NCI-H2107 treated with DMSO at 0.1 percent for 48 hours (cell line): ENCODE data around the gene SPTLC1.

Experiments used
- DNase-seq: peaks from one replicate; lab custom pipeline; 2025; ENCODE audit not compliant: unreplicated experiment; lab: John Stamatoyannopoulos, UW

Gene SPTLC1

DNA sequence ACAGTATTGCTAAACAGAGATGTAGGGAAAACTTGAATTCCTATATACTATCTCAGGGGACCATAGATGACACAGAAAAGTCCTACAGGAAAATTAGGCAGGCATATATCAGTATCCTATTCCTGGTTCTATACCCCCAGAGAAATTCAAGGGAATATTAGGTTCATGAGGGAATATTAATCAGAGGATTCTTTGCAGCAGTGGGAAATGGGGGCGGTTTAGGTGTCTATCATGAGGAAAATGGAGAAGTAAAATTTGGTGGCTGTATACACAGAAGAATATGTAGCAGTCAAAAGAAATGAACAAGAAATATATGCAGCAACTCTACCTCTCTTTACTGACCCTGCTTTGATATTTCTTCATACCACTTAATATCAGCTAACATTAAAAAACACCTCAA, 20.0 kb downstream of the SPTLC1 start:
- DNase-seq, result no peak

DNA sequence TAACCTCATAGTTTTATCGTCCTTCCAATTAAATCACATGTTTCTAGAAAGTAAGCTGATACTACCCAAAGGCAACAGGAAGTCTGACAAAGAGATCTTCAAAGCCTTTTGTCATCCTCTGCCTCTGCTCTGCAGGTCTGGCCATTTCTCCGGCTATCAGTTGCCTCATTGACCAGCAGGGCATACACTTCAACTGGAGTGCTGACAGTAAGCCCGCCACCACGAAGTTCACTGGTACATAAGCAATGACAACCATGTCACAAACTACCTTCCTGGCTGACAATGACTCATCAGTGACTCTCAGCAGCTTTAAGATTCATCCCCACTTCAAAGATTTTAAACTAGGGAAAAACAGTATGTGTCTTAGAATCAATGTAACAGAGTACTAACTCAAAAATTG, 20.6 kb downstream of the SPTLC1 start:
- DNase-seq, result no peak

DNA sequence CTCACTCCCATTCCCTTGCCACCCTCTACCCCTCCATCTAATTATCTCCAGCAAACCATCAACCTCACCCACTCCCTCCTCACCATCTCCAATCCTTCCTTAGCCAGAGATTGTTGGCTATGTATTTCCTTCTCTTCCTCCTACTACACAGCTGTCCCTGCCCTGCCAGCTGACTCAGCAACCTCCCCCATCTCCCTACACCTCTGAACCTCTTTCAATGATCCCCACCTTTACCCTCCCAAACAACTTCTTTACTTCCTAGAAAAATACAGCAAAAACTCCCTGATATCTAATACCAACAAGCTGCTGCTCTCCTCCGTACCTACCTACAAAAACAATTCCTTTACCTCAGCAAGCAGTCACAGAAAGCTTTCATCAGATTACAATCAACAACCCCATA, 37.3 kb downstream of the SPTLC1 start:
- no peak for DNase-seq

DNA sequence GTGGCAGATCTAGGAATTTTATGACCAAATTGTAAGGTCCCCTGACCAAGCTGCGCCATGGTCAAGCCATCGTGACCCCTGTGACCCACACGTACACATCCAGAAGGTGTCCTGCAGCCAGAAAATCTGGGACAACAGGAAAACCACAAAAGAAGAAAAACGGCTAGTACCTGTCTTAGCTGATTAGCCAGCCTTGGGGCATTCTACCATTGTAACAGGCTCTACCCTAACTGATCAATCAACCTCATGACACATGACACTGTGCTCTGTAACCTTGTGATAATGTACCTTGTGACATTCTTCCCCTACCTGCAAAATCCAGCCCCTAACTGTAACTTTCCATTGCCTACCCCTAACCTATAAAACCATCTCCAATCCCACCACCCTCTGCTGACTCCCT, 43.6 kb downstream of the SPTLC1 start:
- no peak for DNase-seq

GRCh38 chr9:92066168-92066567, 49.0 kb downstream of the SPTLC1 start:
- no peak for DNase-seq

GRCh38 chr9:92064711-92065110, 50.5 kb downstream of the SPTLC1 start:
- no peak for DNase-seq

GRCh38 chr9:92061184-92061583, 54.0 kb downstream of the SPTLC1 start:
- DNase-seq, result no peak

- DNase-seq, result no peak
Measured at GRCh38 chr9:92059661-92060060, 55.6 kb downstream of the SPTLC1 start.

GRCh38 chr9:92058723-92059444, 56.3 kb downstream of the SPTLC1 start:
- DNase-seq, result no peak

GRCh38 chr9:92058026-92058425, 57.2 kb downstream of the SPTLC1 start:
- DNase-seq, result no peak

- DNase-seq, result no peak
Measured at GRCh38 chr9:92057226-92057625, 58.0 kb downstream of the SPTLC1 start.

DNA sequence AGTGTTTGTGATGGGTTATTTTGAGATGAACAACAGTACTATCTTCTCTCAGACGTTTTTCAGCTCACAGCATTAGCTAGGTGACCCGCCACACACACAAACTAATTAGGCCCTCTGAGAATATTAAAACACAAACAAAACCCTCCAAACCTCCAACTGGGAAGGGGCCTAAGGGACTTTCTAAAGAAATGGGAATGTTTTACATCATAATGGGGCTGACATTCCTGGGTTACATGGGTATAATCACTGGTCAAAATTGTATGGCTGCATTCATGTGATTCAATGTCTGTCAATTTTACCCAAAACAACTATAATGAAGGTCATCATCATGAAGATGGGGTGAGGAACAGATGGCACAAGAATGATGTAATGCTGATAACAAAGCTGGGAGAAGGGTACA, 59.6 kb downstream of the SPTLC1 start:
- DNase-seq, result no peak

GRCh38 chr9:92048924-92049625, 66.1 kb downstream of the SPTLC1 start:
- peak; percentile 15 for DNase-seq

- DNase-seq, result no peak
Measured at GRCh38 chr9:92047500-92047899, 67.7 kb downstream of the SPTLC1 start.

GRCh38 chr9:92046676-92047075, 68.5 kb downstream of the SPTLC1 start:
- DNase-seq, result no peak

DNA sequence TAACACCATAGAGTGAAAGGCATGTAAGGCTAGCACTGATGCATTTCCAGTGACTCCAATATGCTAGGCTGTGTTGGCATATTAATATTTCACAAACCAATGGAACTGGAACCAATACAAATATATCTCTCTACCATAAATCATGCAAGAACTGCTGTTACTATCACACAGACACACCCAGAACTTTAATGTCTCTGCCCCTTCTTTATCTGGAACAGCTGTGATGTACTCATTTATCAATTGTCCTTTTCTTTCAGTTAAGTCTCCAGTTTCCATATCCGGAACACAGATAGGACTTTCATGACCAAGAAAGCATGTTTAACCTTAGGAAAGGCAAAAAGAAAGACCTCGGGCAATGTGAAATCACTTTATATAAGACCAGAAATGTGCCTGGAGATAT, 70.3 kb downstream of the SPTLC1 start:
- DNase-seq, result no peak

DNA sequence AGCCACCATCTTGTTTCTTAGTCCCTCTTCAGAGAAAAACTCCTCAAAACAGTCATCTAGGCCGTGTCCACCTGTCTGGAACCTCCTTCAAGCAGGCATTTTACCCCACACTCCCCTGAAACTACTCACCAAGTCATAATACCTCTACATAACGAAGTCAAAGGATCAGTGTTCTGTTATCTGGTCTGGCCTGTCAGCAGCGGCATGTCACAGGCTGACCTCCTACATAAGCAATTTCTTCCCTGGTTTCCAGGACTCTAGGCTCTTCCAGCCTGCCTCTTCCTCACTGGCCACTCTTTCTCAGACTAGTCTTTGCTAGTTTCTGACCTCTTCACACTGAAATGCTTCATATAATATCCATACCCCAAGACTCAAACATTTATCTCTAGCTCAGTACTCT, 72.2 kb downstream of the SPTLC1 start:
- no peak for DNase-seq

GRCh38 chr9:92042260-92042659, 73.0 kb downstream of the SPTLC1 start:
- no peak for DNase-seq

- DNase-seq, result no peak
Measured at GRCh38 chr9:92036756-92037155, 78.5 kb downstream of the SPTLC1 start.

GRCh38 chr9:92036411-92036746, 78.8 kb downstream of the SPTLC1 start:
- no peak for DNase-seq

GRCh38 chr9:92035687-92036410, 79.4 kb downstream of the SPTLC1 start:
- DNase-seq, result no peak

DNA sequence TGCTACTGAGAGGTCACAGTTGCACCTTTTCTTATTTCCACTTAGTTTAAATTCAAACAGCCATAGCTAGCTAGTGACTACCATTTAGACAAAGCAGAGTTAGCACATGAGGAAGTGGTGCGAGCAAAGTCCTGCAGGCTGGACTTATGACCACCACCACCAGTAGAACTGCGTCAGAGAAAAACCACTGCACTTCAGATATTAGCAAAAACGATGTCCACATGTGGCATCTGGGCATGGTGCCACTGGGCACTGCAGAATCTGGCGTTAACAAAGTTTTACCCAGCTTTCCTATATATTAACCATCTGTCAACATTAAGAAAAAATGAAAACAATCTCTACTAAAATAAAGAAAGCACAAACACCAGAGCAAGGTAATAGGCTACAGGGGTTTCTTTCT, 80.1 kb downstream of the SPTLC1 start:
- no peak for DNase-seq
